ENCODE results near the gene ST6GALNAC3.

GRCh38 chr1:76075188-76075489 is 593 bp downstream of the ST6GALNAC3 start:
- TF ChIP-seq ZNF274 (IDR thresholded peaks at IDR 0.05; ENCODE audit: low read length) = no peak
- TF ChIP-seq ZNF274 (tag by site-specific recombination; IDR thresholded peaks at IDR 0.05; ENCODE audit: borderline replicate concordance) = no peak
- TF ChIP-seq, protein P1, sequence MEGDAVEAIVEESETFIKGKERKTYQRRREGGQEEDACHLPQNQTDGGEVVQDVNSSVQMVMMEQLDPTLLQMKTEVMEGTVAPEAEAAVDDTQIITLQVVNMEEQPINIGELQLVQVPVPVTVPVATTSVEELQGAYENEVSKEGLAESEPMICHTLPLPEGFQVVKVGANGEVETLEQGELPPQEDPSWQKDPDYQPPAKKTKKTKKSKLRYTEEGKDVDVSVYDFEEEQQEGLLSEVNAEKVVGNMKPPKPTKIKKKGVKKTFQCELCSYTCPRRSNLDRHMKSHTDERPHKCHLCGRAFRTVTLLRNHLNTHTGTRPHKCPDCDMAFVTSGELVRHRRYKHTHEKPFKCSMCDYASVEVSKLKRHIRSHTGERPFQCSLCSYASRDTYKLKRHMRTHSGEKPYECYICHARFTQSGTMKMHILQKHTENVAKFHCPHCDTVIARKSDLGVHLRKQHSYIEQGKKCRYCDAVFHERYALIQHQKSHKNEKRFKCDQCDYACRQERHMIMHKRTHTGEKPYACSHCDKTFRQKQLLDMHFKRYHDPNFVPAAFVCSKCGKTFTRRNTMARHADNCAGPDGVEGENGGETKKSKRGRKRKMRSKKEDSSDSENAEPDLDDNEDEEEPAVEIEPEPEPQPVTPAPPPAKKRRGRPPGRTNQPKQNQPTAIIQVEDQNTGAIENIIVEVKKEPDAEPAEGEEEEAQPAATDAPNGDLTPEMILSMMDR (tag by site-specific recombination; IDR thresholded peaks at IDR 0.05) = no peak
- TF ChIP-seq TSHZ1 (tag by site-specific recombination; IDR thresholded peaks at IDR 0.05; ENCODE audit: borderline replicate concordance) = no peak
- TF ChIP-seq HOXA7 (CRISPR knock-in tag; IDR thresholded peaks at IDR 0.05; ENCODE audit: borderline replicate concordance) = no peak

All from HEK293 (cell line).